ENCODE measurements around the gene ASIC2. TPM values are rescaled to one million over a fixed set of nuclear protein-coding genes. Genes with fewer than 3 reads are reported as not detected.

ASIC2 gene
- total and polyA plus RNA-seq, 9 of the 15 experiments (the other 6 are each of a cell fraction or from before 2014, with no cell fraction given), result not detected

- CTCF ChIA-PET (ENCODE audit: low intra/inter-chr PET ratio), result no interaction called here
- H3K9ac ChIP-seq (ENCODE audit: insufficient read depth in 1 of 2, low read depth in 2 of 2, low read length in 2 of 2), result no peak overlapping the region
- H3K4me2 ChIP-seq (ENCODE audit: insufficient read depth, low read length), result no peak overlapping the region
- 0% methylated on average over 8 of the region's 8 CpGs for WGBS (ENCODE audit: insufficient coverage, low coverage, missing lambda C conversion rate)
- no peaks in the 10 kb centered on the region for H3K79me2 ChIP-seq (ENCODE audit: control insufficient read depth, insufficient read depth, low read length)
- no peaks in the 10 kb centered on the region for H3K9me3 ChIP-seq (replicated peaks; ENCODE audit: control insufficient read depth, insufficient read depth, low read depth, low read length)
- H2AFZ ChIP-seq (ENCODE audit: low read depth, low read length), result no peak overlapping the region
- no peak for DNase-seq (ENCODE audit: extremely low read depth in 1 of 4, low spot score in 3 of 4)
- H3K4me1 ChIP-seq (replicated peaks in 1 of 2; ENCODE audit: control insufficient read depth in 2 of 2, insufficient read depth in 2 of 2, low read length in 2 of 2), result no peaks in the 10 kb centered on the region
- no peak overlapping the region for H3K4me3 ChIP-seq
- in situ Hi-C loops (cut with MboI) (no loop called here), intact Hi-C loops (cut with micrococcal nuclease) (no loop called here)
- no peak for TF ChIP-seq CTCFL (IDR thresholded peaks at IDR 0.05; ENCODE audit: borderline replicate concordance, insufficient read depth, low read depth, low read length, poor library complexity, severe bottlenecking)
- peak; percentile 24 for TF ChIP-seq RBM25 (IDR thresholded peaks at IDR 0.05; ENCODE audit: low read depth, low read length, severe bottlenecking)
- no peak for TF ChIP-seq ETV1 (tag; conservative IDR thresholded peaks at IDR 0.05; ENCODE audit: low read depth)
- no peak for TF ChIP-seq NFE2 (IDR thresholded peaks at IDR 0.05; ENCODE audit: low read depth)
- no peak for TF ChIP-seq FUS (optimal IDR thresholded peaks at IDR 0.05; ENCODE audit: low read depth, low read length)
- TF ChIP-seq ZNF146 (CRISPR knock-in tag; IDR thresholded peaks at IDR 0.05; ENCODE audit: unreplicated experiment), result no peak
- peaks cover 9 to 17% of the 10 kb centered on the region in 2 experiments; a peak in 3 of 5 replicates for H3K27me3 ChIP-seq (ENCODE audit: control insufficient read depth in 2 of 2, insufficient read depth in 2 of 2, low read length in 2 of 2)
- ATAC-seq, result no peak
- no peaks in the 10 kb centered on the region for H3K36me3 ChIP-seq (ENCODE audit: control insufficient read depth, insufficient read depth, low read length)
- H3K27ac ChIP-seq (ENCODE audit: extremely low read depth, low read depth, low read length), result no peak overlapping the region
- no TSS peak for BruUV-seq (replicated peaks)
- no peaks in the 10 kb centered on the region for H3K9me1 ChIP-seq (ENCODE audit: control insufficient read depth, insufficient read depth, low read length)
- POLR2A ChIA-PET, result interaction anchor here (1.0 kb wide), 1 partner anchor 12 kb away, joined by 4 read pairs; no protein-coding TSS in a partner anchor
- FAIRE-seq, result no peak
- H4K20me1 ChIP-seq (replicated peaks; ENCODE audit: control insufficient read depth, insufficient read depth, low read length), result no peaks in the 10 kb centered on the region
Observed at GRCh38 chr17:33242375-33243124, 50.5 kb downstream of the ASIC2 start.
